Measurements from ENCODE around the gene RBM10.

Gene RBM10

DNA sequence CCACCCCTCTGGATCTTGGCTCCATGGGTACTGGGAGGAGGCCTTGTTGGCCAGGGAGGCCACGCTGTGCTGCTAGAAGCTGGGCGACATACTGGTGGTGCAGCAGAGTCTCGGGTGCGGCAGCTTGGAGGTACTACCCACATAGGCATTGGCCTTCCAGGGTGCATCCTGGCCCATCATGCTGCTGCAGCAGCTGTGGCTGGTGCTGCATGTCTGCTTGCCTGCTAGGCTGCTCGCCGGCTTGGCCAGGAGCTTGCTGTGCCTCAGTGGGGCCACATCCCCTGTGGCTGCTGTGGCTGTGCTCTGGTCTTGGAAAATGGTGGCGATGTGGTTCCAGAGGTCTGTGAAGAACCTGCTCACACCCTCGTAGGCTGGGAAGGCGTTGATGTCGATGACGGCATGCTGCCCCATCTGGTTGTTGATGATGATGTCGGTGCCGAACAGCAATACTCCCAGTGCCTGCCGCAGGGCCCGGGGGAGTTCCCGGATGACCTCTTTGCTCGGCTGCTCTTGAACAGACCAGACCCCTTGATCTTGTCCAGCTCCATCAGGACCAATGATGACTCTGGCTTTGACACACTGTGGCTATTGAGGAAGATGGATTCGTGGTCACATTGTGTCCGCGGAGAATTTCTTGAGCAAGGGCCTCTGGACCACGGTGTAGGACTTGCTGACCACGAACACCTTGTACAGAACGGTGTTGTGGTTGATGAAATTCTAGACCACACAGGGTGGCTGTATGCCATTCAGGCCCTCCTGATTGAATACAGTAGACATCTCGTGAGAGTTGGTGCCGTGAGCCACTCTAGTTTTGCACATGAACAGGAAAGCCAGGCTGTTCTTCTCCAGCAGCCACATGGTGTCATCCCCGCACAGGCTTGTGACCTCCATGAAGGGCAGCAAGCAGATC lies 11.8 kb downstream of the RBM10 start:
- Histone ChIP-seq H3K9me3 (ENCODE audit: control insufficient read depth, low read length) (no peaks in the 10 kb centered on the region), H3K79me2 (peaks cover 26% of the 10 kb centered on the region), H3K4me2 (ENCODE audit: low read length) (no peak overlapping the region), H3K27ac (no peak overlapping the region), H3K9ac (no peak overlapping the region), H3K27me3 (ENCODE audit: control insufficient read depth, insufficient read depth, low read length) (no peaks in the 10 kb centered on the region), H3K36me3 (ENCODE audit: control insufficient read depth, insufficient read depth, low read length) (no peaks in the 10 kb centered on the region), H2AFZ (no peak overlapping the region), H3K4me1 (no peaks in the 10 kb centered on the region), H3K4me3 (ENCODE audit: low read depth, low read length) (no peak overlapping the region)
- TF ChIP-seq, protein P1, sequence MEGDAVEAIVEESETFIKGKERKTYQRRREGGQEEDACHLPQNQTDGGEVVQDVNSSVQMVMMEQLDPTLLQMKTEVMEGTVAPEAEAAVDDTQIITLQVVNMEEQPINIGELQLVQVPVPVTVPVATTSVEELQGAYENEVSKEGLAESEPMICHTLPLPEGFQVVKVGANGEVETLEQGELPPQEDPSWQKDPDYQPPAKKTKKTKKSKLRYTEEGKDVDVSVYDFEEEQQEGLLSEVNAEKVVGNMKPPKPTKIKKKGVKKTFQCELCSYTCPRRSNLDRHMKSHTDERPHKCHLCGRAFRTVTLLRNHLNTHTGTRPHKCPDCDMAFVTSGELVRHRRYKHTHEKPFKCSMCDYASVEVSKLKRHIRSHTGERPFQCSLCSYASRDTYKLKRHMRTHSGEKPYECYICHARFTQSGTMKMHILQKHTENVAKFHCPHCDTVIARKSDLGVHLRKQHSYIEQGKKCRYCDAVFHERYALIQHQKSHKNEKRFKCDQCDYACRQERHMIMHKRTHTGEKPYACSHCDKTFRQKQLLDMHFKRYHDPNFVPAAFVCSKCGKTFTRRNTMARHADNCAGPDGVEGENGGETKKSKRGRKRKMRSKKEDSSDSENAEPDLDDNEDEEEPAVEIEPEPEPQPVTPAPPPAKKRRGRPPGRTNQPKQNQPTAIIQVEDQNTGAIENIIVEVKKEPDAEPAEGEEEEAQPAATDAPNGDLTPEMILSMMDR (IDR thresholded peaks at IDR 0.05): no peak

DNA sequence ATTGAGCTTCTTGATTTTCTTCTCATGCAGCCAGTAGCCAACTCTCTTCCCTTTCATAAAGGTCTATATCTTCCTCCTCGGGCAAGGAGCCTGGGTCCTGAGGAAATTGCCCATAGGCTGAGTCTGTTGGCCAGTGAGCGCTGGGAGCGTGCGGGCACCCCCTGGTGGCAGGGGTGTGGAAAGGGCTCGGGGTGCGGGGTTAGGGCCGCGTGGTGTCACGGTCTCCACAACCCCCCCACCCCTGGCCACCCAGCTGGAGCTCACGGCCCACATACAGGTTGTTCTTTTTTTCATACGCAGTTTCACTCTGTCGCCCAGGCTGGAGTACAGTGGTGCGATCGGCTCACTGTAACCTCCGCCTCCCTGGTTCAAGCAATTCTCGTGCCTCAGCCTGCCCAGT lies 13.1 kb downstream of the RBM10 start:
- no peaks in the 10 kb centered on the region for H3K4me1 ChIP-seq
- no peak overlapping the region for H3K4me2 ChIP-seq (ENCODE audit: low read length)
- peaks cover 28% of the 10 kb centered on the region for H3K79me2 ChIP-seq
- H3K9me3 ChIP-seq (ENCODE audit: control insufficient read depth, low read length): no peaks in the 10 kb centered on the region
- H2AFZ ChIP-seq: no peak overlapping the region
- H3K36me3 ChIP-seq (ENCODE audit: control insufficient read depth, insufficient read depth, low read length): no peaks in the 10 kb centered on the region
- no peak overlapping the region for H3K9ac ChIP-seq
- TF ChIP-seq, protein P1 (IDR thresholded peaks at IDR 0.05): no peak
- no peak overlapping the region for H3K4me3 ChIP-seq (ENCODE audit: low read depth, low read length)
- no peaks in the 10 kb centered on the region for H3K27me3 ChIP-seq (ENCODE audit: control insufficient read depth, insufficient read depth, low read length)
- H3K27ac ChIP-seq: no peak overlapping the region

- peaks cover 28% of the 10 kb centered on the region for H3K79me2 ChIP-seq
These were observed 13.8 kb downstream of the RBM10 start for GRCh38 chrX:47158781-47159180.

GRCh38 chrX:47160781-47161180 lies 15.8 kb downstream of the RBM10 start:
- TF ChIP-seq, protein P1 (IDR thresholded peaks at IDR 0.05): no peak
- Histone ChIP-seq H3K27me3 (ENCODE audit: control insufficient read depth, insufficient read depth, low read length) (no peaks in the 10 kb centered on the region), H2AFZ (no peak overlapping the region), H3K9me3 (ENCODE audit: control insufficient read depth, low read length) (no peaks in the 10 kb centered on the region), H3K9ac (no peak overlapping the region), H3K36me3 (ENCODE audit: control insufficient read depth, insufficient read depth, low read length) (no peaks in the 10 kb centered on the region), H3K27ac (no peak overlapping the region), H3K4me2 (ENCODE audit: low read length) (no peak overlapping the region), H3K4me3 (ENCODE audit: low read depth, low read length) (no peak overlapping the region), H3K79me2 (peaks cover 38% of the 10 kb centered on the region), H3K4me1 (no peaks in the 10 kb centered on the region)

More at GRCh38 chrX:47158781-47159180, 13.8 kb downstream of the RBM10 start:
- Histone ChIP-seq H3K27ac (no peak overlapping the region), H3K4me2 (ENCODE audit: low read length) (no peak overlapping the region), H3K9me3 (ENCODE audit: control insufficient read depth, low read length) (no peaks in the 10 kb centered on the region), H2AFZ (no peak overlapping the region), H3K36me3 (ENCODE audit: control insufficient read depth, insufficient read depth, low read length) (no peaks in the 10 kb centered on the region), H3K4me3 (ENCODE audit: low read depth, low read length) (no peak overlapping the region), H3K9ac (no peak overlapping the region), H3K4me1 (no peaks in the 10 kb centered on the region), H3K27me3 (ENCODE audit: control insufficient read depth, insufficient read depth, low read length) (no peaks in the 10 kb centered on the region)
- TF ChIP-seq, protein P1 (IDR thresholded peaks at IDR 0.05): no peak

All from parathyroid adenoma (tissue), 2 donors.